Right ventricle myocardium superior (tissue), 1 donor: Measurements from ENCODE around the gene SPON1. TPM values are rescaled to one million over a fixed set of nuclear protein-coding genes. Genes with fewer than 3 reads are reported as not detected.
"Not testable (repeated sequence)": the region's sequence is repeated elsewhere in the genome, so short reads cannot be mapped to it uniquely, and the experiment has no call there.

Experiments
- ATAC-seq: fragments of 200-7000 bp; cut with Tn5 transposase; one replicate; pipeline ENCODE4 v1.9.1; 2020; ENCODE audit warnings: mild to moderate bottlenecking; ENCODE audit not compliant: poor library complexity
- DNase-seq: peaks from one replicate; pipeline ENCODE4 v3.0.0-alpha.2; 2020
- intact Hi-C: fragments of 100-400 bp; cut with DNase I; formaldehyde crosslinking; loops from one replicate; pipeline ENCODE4 v1.11.2; 2022
- long read RNA-seq: library from polyadenylated mRNA; unstranded; transcript quantifications from one replicate; pipeline ENCODE4 v2.0.0, GENCODE V29; 2021
- total RNA-seq: library from RNA; stranded (reverse); fragmentation: NEBNext Ultra II Directional; extraction: Animal tissue kit (Norgen Biotek cat#: 25700); gene quantifications from one replicate; pipeline ENCODE4 v1.2.1, GENCODE V29; 2021
- donor health status: DM: no; HTN: yes; CAD: no; lungs with severe emphysema.

The SPON1 gene
- total RNA-seq, result 3.0 TPM
- long read RNA-seq, full-length matches to known transcripts, result 3 of 7 reads
- long read RNA-seq, partial matches to known transcripts, result 3 of 7 reads
- long read RNA-seq, other reads (novel, unspliced or antisense), result 1 of 7 reads

GRCh38 chr11:13962562-13963168 lies at the start of gene SPON1:
TSS of gene SPON1 (plus strand) at chr11:13962723. CDS start at chr11:13962905, 182 bp downstream.
- DNase-seq (peak; percentile 71), ATAC-seq (peak; percentile 73)
- intact Hi-C loops, result no loop called here

GRCh38 chr11:13917264-13917663 lies 45.3 kb upstream of the SPON1 start:
- DNase-seq (no peak), ATAC-seq (no peak)
- intact Hi-C loops, result no loop called here

- intact Hi-C loops, result no loop called here
- no peak for DNase-seq
- no peak for ATAC-seq
Measured at GRCh38 chr11:13917904-13918303, 44.6 kb upstream of the SPON1 start.

- ATAC-seq (no peak), DNase-seq (no peak)
- intact Hi-C loops, result no loop called here
Measured at GRCh38 chr11:13920756-13921155, 41.8 kb upstream of the SPON1 start.

- DNase-seq (no peak), ATAC-seq (no peak)
- intact Hi-C loops, result no loop called here
Measured at GRCh38 chr11:13921545-13921944, 41.0 kb upstream of the SPON1 start.

- intact Hi-C loops, result no loop called here
- ATAC-seq, result no peak
Measured at GRCh38 chr11:13923182-13923581, 39.3 kb upstream of the SPON1 start.

GRCh38 chr11:13923716-13924650 lies 38.5 kb upstream of the SPON1 start:
- DNase-seq (no peak), ATAC-seq (no peak)
- intact Hi-C loops, result no loop called here

More at GRCh38 chr11:13923182-13923581, 39.3 kb upstream of the SPON1 start:
- no peak for DNase-seq

- intact Hi-C loops, result no loop called here
- DNase-seq (no peak), ATAC-seq (peak; percentile 43)
Measured at GRCh38 chr11:13924801-13925327, 37.7 kb upstream of the SPON1 start.

GRCh38 chr11:13926366-13926765 lies 36.2 kb upstream of the SPON1 start:
- DNase-seq, ATAC-seq, intact Hi-C loops: not testable (repeated sequence)

- ATAC-seq (no peak), DNase-seq (no peak)
- intact Hi-C loops, result no loop called here
Measured at GRCh38 chr11:13926981-13927380, 35.5 kb upstream of the SPON1 start.

- ATAC-seq (no peak), DNase-seq (no peak)
- intact Hi-C loops, result no loop called here
Measured at GRCh38 chr11:13927481-13927880, 35.0 kb upstream of the SPON1 start.

GRCh38 chr11:13928566-13929251 lies 33.8 kb upstream of the SPON1 start:
- ATAC-seq, result peak; percentile 43
- intact Hi-C loops, result no loop called here
- DNase-seq, result no peak

- no peak for ATAC-seq
- no peak for DNase-seq
- intact Hi-C loops, result no loop called here
Measured at GRCh38 chr11:13929395-13929891, 33.1 kb upstream of the SPON1 start.

- no peak for ATAC-seq
- intact Hi-C loops, result no loop called here
- no peak for DNase-seq
Measured at GRCh38 chr11:13931356-13931755, 31.2 kb upstream of the SPON1 start.

- intact Hi-C loops, DNase-seq, ATAC-seq: not testable (repeated sequence)
Measured at GRCh38 chr11:13937154-13937553, 25.4 kb upstream of the SPON1 start.

- ATAC-seq, intact Hi-C loops, DNase-seq: not testable (repeated sequence)
Measured at GRCh38 chr11:13938829-13939228, 23.7 kb upstream of the SPON1 start.

GRCh38 chr11:13939961-13940906 lies 22.3 kb upstream of the SPON1 start:
- DNase-seq, result no peak
- ATAC-seq, result no peak
- intact Hi-C loops, result no loop called here

- no peak for ATAC-seq
- intact Hi-C loops, result no loop called here
Measured at GRCh38 chr11:13940907-13941256, 21.6 kb upstream of the SPON1 start.

More at GRCh38 chr11:13940907-13941256, 21.6 kb upstream of the SPON1 start:
- DNase-seq, result no peak
